Tibial nerve (tissue), 3 donors: ENCODE data around the gene TAAR5.

ENCODE experiments used
- POLR2A ChIP-seq, 2 donors: fragments of 450-650 bp; IDR thresholded peaks; one replicate each; pipeline ENCODE4 v1.6.1; 2017; ENCODE audit warnings: antibody characterized with exemption in 2 of 2, mild to moderate bottlenecking in 2 of 2, moderate library complexity in 2 of 2
- TF ChIP-seq, protein P1 (sequence below), 5 experiments: fragments of 200-600 bp in 3 of 5; fragments of 450-650 bp in 2 of 5; sonication (generic) in 3 of 5; IDR thresholded peaks; one replicate each; pipeline ENCODE4 v1.5.1; 2016 to 2019; ENCODE audit warnings: antibody characterized with exemption in 5 of 5, mild to moderate bottlenecking in 3 of 5, moderate library complexity in 2 of 5

DNA sequence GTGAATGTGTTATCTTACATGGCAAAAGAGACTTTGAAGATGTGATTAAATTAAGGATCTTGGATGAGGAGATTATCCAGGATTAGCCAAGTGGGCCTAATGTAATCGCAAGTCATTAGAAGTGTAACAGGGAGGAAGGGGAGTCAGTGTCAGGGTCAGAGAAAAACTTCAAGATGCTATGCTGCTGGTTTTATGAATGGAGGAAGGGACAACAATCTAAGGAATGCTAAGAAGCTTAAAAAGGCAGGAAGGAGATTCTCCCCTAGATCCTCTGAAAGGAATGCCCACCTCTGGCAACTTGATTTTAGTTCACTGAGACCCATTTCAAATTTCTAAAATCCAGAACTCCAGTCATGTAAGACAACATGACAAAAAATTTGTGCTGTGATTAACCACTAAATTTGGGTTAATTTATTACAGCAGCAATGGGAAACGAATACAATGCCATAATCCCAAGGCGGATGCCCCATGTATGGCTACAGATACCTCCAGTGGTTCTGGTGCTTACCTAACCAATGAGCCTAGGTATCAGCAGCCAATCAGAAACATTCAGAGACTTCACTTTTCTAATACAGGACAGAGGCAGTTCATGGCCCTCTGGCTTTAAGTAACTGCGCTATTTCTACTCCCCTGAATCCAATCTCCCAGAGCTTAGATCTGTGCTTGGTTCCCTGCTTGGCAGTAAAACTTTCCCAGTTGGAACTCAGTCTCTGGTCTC, 40.6 kb downstream of the TAAR5 start:
- no peak for TF ChIP-seq POLR2A (IDR thresholded peaks at IDR 0.05)
- TF ChIP-seq, protein P1, sequence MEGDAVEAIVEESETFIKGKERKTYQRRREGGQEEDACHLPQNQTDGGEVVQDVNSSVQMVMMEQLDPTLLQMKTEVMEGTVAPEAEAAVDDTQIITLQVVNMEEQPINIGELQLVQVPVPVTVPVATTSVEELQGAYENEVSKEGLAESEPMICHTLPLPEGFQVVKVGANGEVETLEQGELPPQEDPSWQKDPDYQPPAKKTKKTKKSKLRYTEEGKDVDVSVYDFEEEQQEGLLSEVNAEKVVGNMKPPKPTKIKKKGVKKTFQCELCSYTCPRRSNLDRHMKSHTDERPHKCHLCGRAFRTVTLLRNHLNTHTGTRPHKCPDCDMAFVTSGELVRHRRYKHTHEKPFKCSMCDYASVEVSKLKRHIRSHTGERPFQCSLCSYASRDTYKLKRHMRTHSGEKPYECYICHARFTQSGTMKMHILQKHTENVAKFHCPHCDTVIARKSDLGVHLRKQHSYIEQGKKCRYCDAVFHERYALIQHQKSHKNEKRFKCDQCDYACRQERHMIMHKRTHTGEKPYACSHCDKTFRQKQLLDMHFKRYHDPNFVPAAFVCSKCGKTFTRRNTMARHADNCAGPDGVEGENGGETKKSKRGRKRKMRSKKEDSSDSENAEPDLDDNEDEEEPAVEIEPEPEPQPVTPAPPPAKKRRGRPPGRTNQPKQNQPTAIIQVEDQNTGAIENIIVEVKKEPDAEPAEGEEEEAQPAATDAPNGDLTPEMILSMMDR (IDR thresholded peaks at IDR 0.05) = no peak
